Smooth muscle cell (in vitro differentiated cells): ENCODE measurements around the gene ATP2B2. TPM values are rescaled to one million over a fixed set of nuclear protein-coding genes. Genes with fewer than 3 reads are reported as not detected.

Experiments
- DNase-seq: peaks from one replicate; lab custom pipeline; 2025; ENCODE audit not compliant: unreplicated experiment; lab: John Stamatoyannopoulos, UW
- H2AFZ ChIP-seq: fragments of 200-600 bp; sonication (generic); 2 replicates; pipeline ENCODE4 v1.6.0; 2016; ENCODE audit warnings: antibody characterized with exemption, low read depth, mild to moderate bottlenecking
- H3F3A ChIP-seq: fragments of 200-600 bp; sonication (generic); 2 replicates; pipeline ENCODE4 v1.6.0; 2017; ENCODE audit warnings: antibody characterized with exemption, low read depth
- H3K27ac ChIP-seq: fragments of 200-600 bp; sonication (generic); 2 replicates; pipeline ENCODE4 v1.5.1; 2016; ENCODE audit warnings: low read depth, mild to moderate bottlenecking
- H3K27me3 ChIP-seq: fragments of 200-600 bp; sonication (generic); 2 replicates; pipeline ENCODE4 v1.6.1; 2016; ENCODE audit warnings: low read depth, mild to moderate bottlenecking
- H3K36me3 ChIP-seq: fragments of 200-600 bp; sonication (generic); 2 replicates; pipeline ENCODE4 v1.5.1; 2016; ENCODE audit warnings: low read depth
- H3K4me1 ChIP-seq: fragments of 200-600 bp; sonication (generic); 2 replicates; pipeline ENCODE4 v1.5.1; 2016; ENCODE audit warnings: low read depth
- H3K4me2 ChIP-seq: fragments of 200-600 bp; sonication (generic); 2 replicates; pipeline ENCODE4 v1.6.0; 2016; ENCODE audit warnings: mild to moderate bottlenecking
- H3K4me3 ChIP-seq: fragments of 200-600 bp; sonication (generic); 2 replicates; pipeline ENCODE4 v1.5.1; 2016; ENCODE audit warnings: mild to moderate bottlenecking
- H3K79me2 ChIP-seq: fragments of 200-600 bp; sonication (generic); 2 replicates; pipeline ENCODE4 v1.6.0; 2016; ENCODE audit warnings: low read depth, mild to moderate bottlenecking
- H3K9ac ChIP-seq: fragments of 200-600 bp; sonication (generic); 2 replicates; pipeline ENCODE4 v1.6.0; 2016; ENCODE audit warnings: low read depth
- H3K9me3 ChIP-seq: fragments of 200-600 bp; sonication (generic); replicated peaks from 2 replicates; pipeline ENCODE4 v1.5.1; 2016; ENCODE audit warnings: low read depth
- H4K20me1 ChIP-seq: fragments of 200-600 bp; sonication (generic); 2 replicates; pipeline ENCODE4 v1.6.0; 2016; ENCODE audit warnings: low read depth
- CTCF ChIP-seq: fragments of 200-600 bp; sonication (generic); IDR thresholded peaks from 2 replicates; pipeline ENCODE4 v1.5.1; 2017; ENCODE audit warnings: borderline replicate concordance, mild to moderate bottlenecking, antibody characterized with exemption; ENCODE audit not compliant: insufficient read depth, poor library complexity, severe bottlenecking
- WGBS: methylation state at CpG from one replicate; pipeline ENCODE4 v1.1.7; 2016; ENCODE audit warnings: low lambda C conversion rate; 5-methylcytosine and 5-hydroxymethylcytosine counted together
- polyA plus RNA-seq: library from polyadenylated mRNA; unstranded; fragments of >200 nt; fragmentation: Nextera tagmentation; extraction: Ambion mirVana; gene quantifications from 2 replicates; pipeline ENCODE4 v1.2.1, GENCODE V29; 2016
- total RNA-seq: library from RNA; depleted of rRNA; stranded (reverse); fragments of >200 nt; gene quantifications from 2 replicates; pipeline ENCODE4 v1.2.3, GENCODE V29; 2014

ATP2B2 gene
- total and polyA plus RNA-seq, 2 experiments from 2014 or later, result not detected

- H3K27ac ChIP-seq, result no peak overlapping the region
- no peak overlapping the region for H3K4me2 ChIP-seq
- H3K4me1 ChIP-seq, result no peaks in the 10 kb centered on the region
- no peaks in the 10 kb centered on the region for H3K27me3 ChIP-seq
- H3K4me3 ChIP-seq, result no peak overlapping the region
- H3K9ac ChIP-seq, result no peak overlapping the region
- no peaks in the 10 kb centered on the region for H3K79me2 ChIP-seq
- H2AFZ ChIP-seq, result no peak overlapping the region
- TF ChIP-seq CTCF, result no peak
- 88% methylated on average over 5 of the region's 5 CpGs for WGBS
- DNase-seq, result no peak
- H4K20me1 ChIP-seq, result no peaks in the 10 kb centered on the region
- H3K9me3 ChIP-seq, result no peaks in the 10 kb centered on the region
- no peaks in the 10 kb centered on the region for H3F3A ChIP-seq
- H3K36me3 ChIP-seq, result no peaks in the 10 kb centered on the region
Measured at GRCh38 chr3:10356461-10356981, 148.9 kb downstream of the ATP2B2 start.

- H4K20me1 ChIP-seq, result no peaks in the 10 kb centered on the region
- H3K4me2 ChIP-seq, result peak overlapping the region; percentile 48
- no peaks in the 10 kb centered on the region for H3K4me1 ChIP-seq
- H2AFZ ChIP-seq, result peak overlapping the region; percentile 66
- no peaks in the 10 kb centered on the region for H3K27me3 ChIP-seq
- WGBS, result 54% methylated on average over 13 of the region's 13 CpGs
- peak overlapping the region; percentile 28 for H3K27ac ChIP-seq
- H3K9me3 ChIP-seq, result no peaks in the 10 kb centered on the region
- no peak for DNase-seq
- no peak overlapping the region for H3K9ac ChIP-seq
- no peaks in the 10 kb centered on the region for H3K79me2 ChIP-seq
- H3K36me3 ChIP-seq, result no peaks in the 10 kb centered on the region
- no peak for TF ChIP-seq CTCF
- no peak overlapping the region for H3K4me3 ChIP-seq
- no peaks in the 10 kb centered on the region for H3F3A ChIP-seq
Measured at GRCh38 chr3:10354361-10355015, 150.9 kb downstream of the ATP2B2 start.

- Histone ChIP-seq H3K79me2 (no peaks in the 10 kb centered on the region), H3K4me2 (peak overlapping the region; percentile 48), H3K27me3 (no peaks in the 10 kb centered on the region), H3K36me3 (no peaks in the 10 kb centered on the region), H3K4me3 (no peak overlapping the region), H3K27ac (peak overlapping the region; percentile 28), H2AFZ (peak overlapping the region; percentile 66), H3K9me3 (no peaks in the 10 kb centered on the region), H3F3A (no peaks in the 10 kb centered on the region), H4K20me1 (no peaks in the 10 kb centered on the region), H3K4me1 (no peaks in the 10 kb centered on the region), H3K9ac (no peak overlapping the region)
- 76% methylated on average over 10 of the region's 10 CpGs for WGBS
- no peak for DNase-seq
- TF ChIP-seq CTCF, result no peak
Measured at GRCh38 chr3:10353661-10354360, 151.6 kb downstream of the ATP2B2 start.
